ENCODE measurements around the gene SLK. TPM values are rescaled to one million over a fixed set of nuclear protein-coding genes. Genes with fewer than 3 reads are reported as not detected.

The SLK gene
- total RNA-seq, 1 donor from 2014 or later = 30.3 TPM

GRCh38 chr10:104035194-104036068 is 68.5 kb downstream of the SLK start:
- no peak overlapping the region for H3K9ac ChIP-seq (ENCODE audit: low read depth in 1 of 3, low read length in 3 of 3)
- H3K4me1 ChIP-seq (ENCODE audit: control insufficient read depth in 3 of 3, insufficient read depth in 3 of 3, low read length in 3 of 3) = no peaks in the 10 kb centered on the region
- H3K36me3 ChIP-seq (ENCODE audit: control insufficient read depth in 3 of 3, insufficient read depth in 3 of 3, low read length in 3 of 3) = peaks cover 0 to 4% (median 3%) of the 10 kb centered on the region in 3 donors
- no peak overlapping the region for H3K27ac ChIP-seq (ENCODE audit: low read depth, low read length)
- H3K4me3 ChIP-seq (ENCODE audit: low read length in 3 of 3) = no peak overlapping the region
- no peaks in the 10 kb centered on the region for H3K27me3 ChIP-seq (ENCODE audit: control insufficient read depth in 3 of 3, insufficient read depth in 3 of 3, low read length in 3 of 3)
- H3K9me3 ChIP-seq (ENCODE audit: control insufficient read depth in 3 of 3, low read length in 3 of 3) = no peaks in the 10 kb centered on the region

- H3K4me3 ChIP-seq (ENCODE audit: low read length in 3 of 3) = no peak overlapping the region
- H3K9me3 ChIP-seq (ENCODE audit: control insufficient read depth in 3 of 3, low read length in 3 of 3) = no peaks in the 10 kb centered on the region
- no peaks in the 10 kb centered on the region for H3K4me1 ChIP-seq (ENCODE audit: control insufficient read depth in 3 of 3, insufficient read depth in 3 of 3, low read length in 3 of 3)
- H3K27me3 ChIP-seq (ENCODE audit: control insufficient read depth in 3 of 3, insufficient read depth in 3 of 3, low read length in 3 of 3) = no peaks in the 10 kb centered on the region
- no peak overlapping the region for H3K9ac ChIP-seq (ENCODE audit: low read depth in 1 of 3, low read length in 3 of 3)
- no peak overlapping the region for H3K27ac ChIP-seq (ENCODE audit: low read depth, low read length)
- H3K36me3 ChIP-seq (ENCODE audit: control insufficient read depth in 3 of 3, insufficient read depth in 3 of 3, low read length in 3 of 3) = peaks cover 0 to 4% (median 3%) of the 10 kb centered on the region in 3 donors
Observed at GRCh38 chr10:104036069-104036384, 69.1 kb downstream of the SLK start.

GRCh38 chr10:104036518-104037260 is 69.7 kb downstream of the SLK start:
- Histone ChIP-seq H3K9ac (ENCODE audit: low read depth in 1 of 3, low read length in 3 of 3) (no peak overlapping the region), H3K27ac (ENCODE audit: low read depth, low read length) (no peak overlapping the region), H3K27me3 (ENCODE audit: control insufficient read depth in 3 of 3, insufficient read depth in 3 of 3, low read length in 3 of 3) (no peaks in the 10 kb centered on the region), H3K36me3 (ENCODE audit: control insufficient read depth in 3 of 3, insufficient read depth in 3 of 3, low read length in 3 of 3) (peaks cover 0 to 4% (median 3%) of the 10 kb centered on the region in 3 donors), H3K4me1 (ENCODE audit: control insufficient read depth in 3 of 3, insufficient read depth in 3 of 3, low read length in 3 of 3) (no peaks in the 10 kb centered on the region), H3K9me3 (ENCODE audit: control insufficient read depth in 3 of 3, low read length in 3 of 3) (no peaks in the 10 kb centered on the region), H3K4me3 (ENCODE audit: low read length in 3 of 3) (no peak overlapping the region)

- Histone ChIP-seq H3K4me1 (ENCODE audit: control insufficient read depth in 3 of 3, insufficient read depth in 3 of 3, low read length in 3 of 3) (no peaks in the 10 kb centered on the region), H3K27me3 (ENCODE audit: control insufficient read depth in 3 of 3, insufficient read depth in 3 of 3, low read length in 3 of 3) (no peaks in the 10 kb centered on the region), H3K9ac (ENCODE audit: low read depth in 1 of 3, low read length in 3 of 3) (no peak overlapping the region), H3K27ac (ENCODE audit: low read depth, low read length) (no peak overlapping the region), H3K36me3 (ENCODE audit: control insufficient read depth in 3 of 3, insufficient read depth in 3 of 3, low read length in 3 of 3) (peaks cover 0 to 4% (median under 1%) of the 10 kb centered on the region in 3 donors), H3K4me3 (ENCODE audit: low read length in 3 of 3) (no peak overlapping the region), H3K9me3 (ENCODE audit: control insufficient read depth in 3 of 3, low read length in 3 of 3) (no peaks in the 10 kb centered on the region)
Observed at GRCh38 chr10:104037261-104037951, 70.5 kb downstream of the SLK start.

GRCh38 chr10:104038537-104038936 is 71.6 kb downstream of the SLK start:
- no peaks in the 10 kb centered on the region for H3K9me3 ChIP-seq (ENCODE audit: control insufficient read depth in 3 of 3, low read length in 3 of 3)
- H3K27ac ChIP-seq (ENCODE audit: low read depth, low read length) = no peak overlapping the region
- H3K27me3 ChIP-seq (ENCODE audit: control insufficient read depth in 3 of 3, insufficient read depth in 3 of 3, low read length in 3 of 3) = no peaks in the 10 kb centered on the region
- no peaks in the 10 kb centered on the region for H3K4me1 ChIP-seq (ENCODE audit: control insufficient read depth in 3 of 3, insufficient read depth in 3 of 3, low read length in 3 of 3)
- H3K4me3 ChIP-seq (ENCODE audit: low read length in 3 of 3) = no peak overlapping the region
- H3K36me3 ChIP-seq (ENCODE audit: control insufficient read depth in 3 of 3, insufficient read depth in 3 of 3, low read length in 3 of 3) = no peaks in the 10 kb centered on the region
- H3K9ac ChIP-seq (ENCODE audit: low read depth in 1 of 3, low read length in 3 of 3) = no peak overlapping the region

- no peaks in the 10 kb centered on the region for H3K4me1 ChIP-seq (ENCODE audit: control insufficient read depth in 3 of 3, insufficient read depth in 3 of 3, low read length in 3 of 3)
Observed at GRCh38 chr10:104038958-104039752, 72.2 kb downstream of the SLK start.

GRCh38 chr10:104040382-104040781 is 73.4 kb downstream of the SLK start:
- H3K9me3 ChIP-seq (ENCODE audit: control insufficient read depth in 3 of 3, low read length in 3 of 3) = no peaks in the 10 kb centered on the region
- no peaks in the 10 kb centered on the region for H3K27me3 ChIP-seq (ENCODE audit: control insufficient read depth in 3 of 3, insufficient read depth in 3 of 3, low read length in 3 of 3)
- no peak overlapping the region for H3K27ac ChIP-seq (ENCODE audit: low read depth, low read length)
- H3K36me3 ChIP-seq (ENCODE audit: control insufficient read depth in 3 of 3, insufficient read depth in 3 of 3, low read length in 3 of 3) = no peaks in the 10 kb centered on the region
- no peaks in the 10 kb centered on the region for H3K4me1 ChIP-seq (ENCODE audit: control insufficient read depth in 3 of 3, insufficient read depth in 3 of 3, low read length in 3 of 3)
- H3K4me3 ChIP-seq (ENCODE audit: low read length in 3 of 3) = no peak overlapping the region
- H3K9ac ChIP-seq (ENCODE audit: low read depth in 1 of 3, low read length in 3 of 3) = no peak overlapping the region

More at GRCh38 chr10:104038958-104039752, 72.2 kb downstream of the SLK start:
- H3K27me3 ChIP-seq (ENCODE audit: control insufficient read depth in 3 of 3, insufficient read depth in 3 of 3, low read length in 3 of 3) = no peaks in the 10 kb centered on the region
- no peak overlapping the region for H3K9ac ChIP-seq (ENCODE audit: low read depth in 1 of 3, low read length in 3 of 3)
- H3K27ac ChIP-seq (ENCODE audit: low read depth, low read length) = no peak overlapping the region
- H3K36me3 ChIP-seq (ENCODE audit: control insufficient read depth in 3 of 3, insufficient read depth in 3 of 3, low read length in 3 of 3) = no peaks in the 10 kb centered on the region
- no peaks in the 10 kb centered on the region for H3K9me3 ChIP-seq (ENCODE audit: control insufficient read depth in 3 of 3, low read length in 3 of 3)
- no peak overlapping the region for H3K4me3 ChIP-seq (ENCODE audit: low read length in 3 of 3)

GRCh38 chr10:104040862-104041789 is 74.2 kb downstream of the SLK start:
- H3K27ac ChIP-seq (ENCODE audit: low read depth, low read length) = no peak overlapping the region
- H3K9ac ChIP-seq (ENCODE audit: low read depth in 1 of 3, low read length in 3 of 3) = no peak overlapping the region
- H3K36me3 ChIP-seq (ENCODE audit: control insufficient read depth in 3 of 3, insufficient read depth in 3 of 3, low read length in 3 of 3) = no peaks in the 10 kb centered on the region
- no peak overlapping the region for H3K4me3 ChIP-seq (ENCODE audit: low read length in 3 of 3)
- no peaks in the 10 kb centered on the region for H3K4me1 ChIP-seq (ENCODE audit: control insufficient read depth in 3 of 3, insufficient read depth in 3 of 3, low read length in 3 of 3)
- no peaks in the 10 kb centered on the region for H3K27me3 ChIP-seq (ENCODE audit: control insufficient read depth in 3 of 3, insufficient read depth in 3 of 3, low read length in 3 of 3)
- H3K9me3 ChIP-seq (ENCODE audit: control insufficient read depth in 3 of 3, low read length in 3 of 3) = no peaks in the 10 kb centered on the region
